PFSK-1 (cell line): Measurements from ENCODE around the gene MAZ.

Experiments
- FOXP2 ChIP-seq: optimal IDR thresholded peaks from 2 replicates; pipeline ENCODE3; 2011; ENCODE audit warnings: borderline replicate concordance, control low read depth, inconsistent platforms; ENCODE audit not compliant: insufficient read depth; ENCODE audit errors: extremely low read length, extremely low read depth
- POLR2AphosphoS5 ChIP-seq: IDR thresholded peaks from 2 replicates; pipeline ENCODE4 v1.6.1; 2012; ENCODE audit warnings: low read depth, mild to moderate bottlenecking, control low read depth, low read length, moderate library complexity
- REST ChIP-seq, 2 experiments: IDR thresholded peaks; 2 replicates each; pipeline versions ENCODE4 v1.6.1 to v1.8.0; 2011 to 2012; ENCODE audit warnings: low read depth in 2 of 2, low read length in 2 of 2, control low read depth in 1 of 2, inconsistent platforms in 1 of 2, mild to moderate bottlenecking in 1 of 2, moderate library complexity in 1 of 2; ENCODE audit not compliant: insufficient read depth in 1 of 2
- SIN3A ChIP-seq: IDR thresholded peaks from 2 replicates; pipeline ENCODE4 v1.6.1; 2012; ENCODE audit warnings: mild to moderate bottlenecking, low read length, moderate library complexity, borderline replicate concordance; ENCODE audit not compliant: insufficient read depth
- TAF1 ChIP-seq: IDR thresholded peaks from 2 replicates; pipeline ENCODE4 v1.6.1; 2012; ENCODE audit warnings: low read length, control low read depth, borderline replicate concordance; ENCODE audit not compliant: insufficient read depth

The MAZ gene

GRCh38 chr16:29843931-29844330, 37.6 kb downstream of the MAZ start:
- no peak for TF ChIP-seq TAF1
- no peak for TF ChIP-seq POLR2AphosphoS5
- no peak for TF ChIP-seq FOXP2
- TF ChIP-seq REST (IDR thresholded peaks at IDR 0.05; ENCODE audit: insufficient read depth in 1 of 2, low read depth in 2 of 2, low read length in 2 of 2): no peak
- TF ChIP-seq SIN3A: no peak

DNA sequence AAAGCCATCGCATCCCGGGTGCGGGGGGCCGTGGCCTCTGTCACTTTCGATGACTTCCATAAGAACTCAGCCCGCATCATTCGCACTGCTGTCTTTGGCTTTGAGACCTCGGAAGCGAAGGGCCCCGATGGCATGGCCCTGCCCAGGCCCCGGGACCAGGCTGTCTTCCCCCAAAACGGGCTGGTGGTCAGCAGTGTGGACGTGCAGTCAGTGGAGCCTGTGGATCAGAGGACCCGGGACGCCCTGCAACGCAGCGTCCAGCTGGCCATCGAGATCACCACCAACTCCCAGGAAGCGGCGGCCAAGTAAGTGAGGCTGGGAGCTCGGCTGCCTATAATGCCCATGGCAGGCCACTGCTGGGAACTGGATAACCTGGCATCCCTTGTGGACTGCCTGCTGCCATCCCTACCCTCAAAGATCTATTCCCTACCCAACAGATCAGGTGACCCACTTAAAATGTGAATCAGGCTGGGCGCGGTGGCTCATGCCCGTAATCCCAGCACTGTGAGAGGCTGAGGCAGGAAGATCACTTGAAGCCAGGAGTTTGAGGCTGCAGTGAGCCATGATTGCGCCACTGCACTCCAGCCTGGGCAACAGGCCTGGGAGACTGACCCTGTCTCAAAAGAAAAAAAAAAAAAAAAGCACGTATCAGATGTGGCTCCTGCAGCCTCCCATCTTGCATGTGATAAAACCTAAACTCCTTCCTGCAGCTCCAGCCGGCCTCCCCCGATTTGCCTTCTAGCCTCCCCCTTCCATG, 38.4 kb downstream of the MAZ start:
- no peak for TF ChIP-seq POLR2AphosphoS5
- TF ChIP-seq REST (IDR thresholded peaks at IDR 0.05; ENCODE audit: insufficient read depth in 1 of 2, low read depth in 2 of 2, low read length in 2 of 2): no peak
- no peak for TF ChIP-seq FOXP2
- no peak for TF ChIP-seq TAF1
- TF ChIP-seq SIN3A: no peak

DNA sequence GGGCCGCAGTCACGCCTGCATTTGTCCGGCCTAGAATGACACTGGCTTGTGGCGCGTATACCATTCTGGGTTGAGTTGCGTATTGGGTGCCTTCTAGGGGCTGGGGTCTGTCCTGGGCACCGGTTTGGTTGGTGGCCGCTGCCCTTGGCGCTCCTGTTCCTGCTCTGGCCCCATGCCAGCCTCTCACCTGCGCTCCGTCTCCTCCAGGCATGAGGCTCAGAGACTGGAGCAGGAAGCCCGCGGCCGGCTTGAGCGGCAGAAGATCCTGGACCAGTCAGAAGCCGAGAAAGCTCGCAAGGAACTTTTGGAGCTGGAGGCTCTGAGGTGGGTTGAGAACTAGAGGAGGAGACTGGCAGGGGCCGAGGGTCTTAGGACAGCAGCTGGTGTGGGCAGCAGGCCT, 39.3 kb downstream of the MAZ start:
- TF ChIP-seq REST (IDR thresholded peaks at IDR 0.05; ENCODE audit: insufficient read depth in 1 of 2, low read depth in 2 of 2, low read length in 2 of 2): no peak
- no peak for TF ChIP-seq TAF1
- TF ChIP-seq POLR2AphosphoS5: no peak
- TF ChIP-seq FOXP2: no peak
- TF ChIP-seq SIN3A: no peak

DNA sequence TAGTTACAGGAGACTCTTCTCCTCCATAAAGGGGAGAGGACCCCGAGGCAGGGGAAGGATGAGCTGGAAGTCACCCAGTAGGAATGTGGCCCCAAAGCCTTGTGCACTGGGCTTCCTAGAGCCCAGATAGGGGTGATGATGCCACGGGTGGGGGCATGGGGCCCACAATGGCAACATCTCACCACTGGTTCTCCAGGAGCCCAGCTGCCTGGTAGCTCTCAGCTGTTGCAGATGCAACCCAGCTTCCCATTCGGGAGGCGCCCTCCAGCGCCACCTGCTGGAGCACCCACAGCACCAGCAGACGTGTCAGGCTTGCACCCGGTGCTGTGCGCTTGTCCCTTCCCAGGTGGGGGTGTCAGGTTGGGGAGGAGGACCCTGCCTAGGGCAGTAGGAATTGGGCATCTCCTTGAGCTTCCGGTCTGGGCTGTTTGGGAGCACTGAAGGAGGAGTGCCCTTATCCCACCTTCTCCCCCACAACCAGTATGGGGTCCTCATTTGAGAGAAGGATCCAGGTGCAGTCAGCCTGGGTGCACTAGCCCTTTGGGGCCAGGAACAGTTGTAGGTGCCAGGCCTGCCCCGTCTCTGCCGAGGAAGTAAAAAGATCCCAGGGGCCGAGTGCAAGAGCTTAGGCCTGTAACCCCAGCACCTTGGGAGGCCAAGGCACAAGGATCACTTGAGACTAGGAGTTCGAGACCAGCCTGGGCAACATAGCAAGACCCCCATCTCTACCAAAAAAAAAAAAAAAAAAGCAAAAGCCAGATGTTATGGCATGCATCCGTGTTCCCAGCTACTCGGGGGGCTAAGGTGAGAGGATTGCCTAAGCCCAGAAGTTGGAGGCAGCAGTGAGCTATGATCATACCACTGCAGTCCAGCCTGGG, 42.3 kb downstream of the MAZ start:
- no peak for TF ChIP-seq FOXP2
- TF ChIP-seq POLR2AphosphoS5: no peak
- no peak for TF ChIP-seq REST (IDR thresholded peaks at IDR 0.05; ENCODE audit: insufficient read depth in 1 of 2, low read depth in 2 of 2, low read length in 2 of 2)
- TF ChIP-seq SIN3A: no peak
- no peak for TF ChIP-seq TAF1
